Mesothelial cell of epicardium (in vitro differentiated cells): ENCODE results near the gene SEC14L1. TPM values are rescaled to one million over a fixed set of nuclear protein-coding genes. Genes with fewer than 3 reads are reported as not detected.

Source experiments
- DNase-seq, 2 experiments: peaks; one replicate each; pipeline ENCODE4 v3.0.0; 2021; ENCODE audit warnings: low spot score in 2 of 2; ENCODE audit not compliant: unreplicated experiment in 2 of 2
- H3K27ac Mint-ChIP-seq: 2 replicates; pipeline ENCODE4 v1.8.0; 2021; ENCODE audit warnings: mixed read lengths
- H3K27me3 Mint-ChIP-seq: 2 replicates; pipeline ENCODE4 v1.8.0; 2021; ENCODE audit warnings: low read depth, mixed read lengths
- H3K36me3 Mint-ChIP-seq: 2 replicates; pipeline ENCODE4 v1.8.0; 2021; ENCODE audit warnings: mixed read lengths
- H3K4me1 Mint-ChIP-seq: 2 replicates; pipeline ENCODE4 v1.8.0; 2021; ENCODE audit warnings: mixed read lengths
- H3K4me3 Mint-ChIP-seq: 2 replicates; pipeline ENCODE4 v1.8.0; 2021; ENCODE audit warnings: mild to moderate bottlenecking, moderate library complexity, mixed read lengths
- H3K9me3 Mint-ChIP-seq: 2 replicates; pipeline ENCODE4 v1.8.0; 2021; ENCODE audit warnings: mixed read lengths
- CTCF ChIP-seq: fragments of 200-600 bp; sonication (generic); IDR thresholded peaks from one replicate; pipeline ENCODE4 v1.5.0; 2021; ENCODE audit warnings: antibody characterized with exemption; ENCODE audit not compliant: unreplicated experiment
- total RNA-seq: library from RNA; stranded (reverse); gene quantifications from 3 replicates; pipeline ENCODE4 v1.2.1, GENCODE V29; 2021

SEC14L1 gene
- total RNA-seq, 1 donor from 2014 or later = 47.6 TPM

DNA sequence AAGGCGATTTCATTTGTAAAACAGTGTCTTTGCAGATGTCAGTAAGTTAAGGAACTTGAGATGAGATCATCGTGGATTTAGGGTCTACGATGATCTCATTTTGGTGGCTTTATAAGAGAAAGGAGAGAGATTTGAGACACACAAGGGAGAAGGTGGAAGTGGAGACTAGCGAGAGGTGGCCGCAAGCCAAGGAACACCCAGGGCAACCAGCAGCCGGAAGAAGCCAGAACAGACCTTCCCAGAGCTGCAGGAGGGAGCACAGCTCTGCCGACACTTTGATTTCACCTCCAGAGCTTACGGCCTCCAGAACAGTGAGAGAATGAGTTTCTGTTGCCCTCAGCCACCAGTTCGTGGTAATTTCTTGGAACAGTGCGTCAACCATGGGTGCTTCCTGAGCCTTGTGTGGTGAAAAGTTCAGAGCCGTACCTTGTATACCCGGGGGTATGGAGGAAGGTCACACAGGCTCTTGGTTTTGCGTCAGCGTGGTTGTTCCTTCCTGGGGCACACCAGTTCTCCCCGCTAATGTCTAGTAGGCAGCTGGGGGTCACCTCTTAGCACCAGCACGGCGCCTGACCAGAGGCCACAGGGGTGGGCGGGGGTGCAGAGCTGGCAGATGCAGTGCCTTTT lies 12.9 kb upstream of the SEC14L1 start:
- no peaks in the 10 kb centered on the region for H3K27me3 Mint-ChIP-seq
- no peak for DNase-seq
- no peak overlapping the region for H3K27ac Mint-ChIP-seq
- no peaks in the 10 kb centered on the region for H3K9me3 Mint-ChIP-seq
- H3K4me3 Mint-ChIP-seq = no peak overlapping the region
- H3K36me3 Mint-ChIP-seq = no peaks in the 10 kb centered on the region
- no peak for TF ChIP-seq CTCF
- peaks cover 29% of the 10 kb centered on the region for H3K4me1 Mint-ChIP-seq

GRCh38 chr17:77128896-77129567 lies 11.7 kb upstream of the SEC14L1 start:
- no peak overlapping the region for H3K27ac Mint-ChIP-seq
- no peaks in the 10 kb centered on the region for H3K36me3 Mint-ChIP-seq
- no peaks in the 10 kb centered on the region for H3K27me3 Mint-ChIP-seq
- no peak overlapping the region for H3K4me3 Mint-ChIP-seq
- no peak for DNase-seq
- no peaks in the 10 kb centered on the region for H3K9me3 Mint-ChIP-seq
- H3K4me1 Mint-ChIP-seq = peaks cover 27% of the 10 kb centered on the region
- TF ChIP-seq CTCF = no peak

DNA sequence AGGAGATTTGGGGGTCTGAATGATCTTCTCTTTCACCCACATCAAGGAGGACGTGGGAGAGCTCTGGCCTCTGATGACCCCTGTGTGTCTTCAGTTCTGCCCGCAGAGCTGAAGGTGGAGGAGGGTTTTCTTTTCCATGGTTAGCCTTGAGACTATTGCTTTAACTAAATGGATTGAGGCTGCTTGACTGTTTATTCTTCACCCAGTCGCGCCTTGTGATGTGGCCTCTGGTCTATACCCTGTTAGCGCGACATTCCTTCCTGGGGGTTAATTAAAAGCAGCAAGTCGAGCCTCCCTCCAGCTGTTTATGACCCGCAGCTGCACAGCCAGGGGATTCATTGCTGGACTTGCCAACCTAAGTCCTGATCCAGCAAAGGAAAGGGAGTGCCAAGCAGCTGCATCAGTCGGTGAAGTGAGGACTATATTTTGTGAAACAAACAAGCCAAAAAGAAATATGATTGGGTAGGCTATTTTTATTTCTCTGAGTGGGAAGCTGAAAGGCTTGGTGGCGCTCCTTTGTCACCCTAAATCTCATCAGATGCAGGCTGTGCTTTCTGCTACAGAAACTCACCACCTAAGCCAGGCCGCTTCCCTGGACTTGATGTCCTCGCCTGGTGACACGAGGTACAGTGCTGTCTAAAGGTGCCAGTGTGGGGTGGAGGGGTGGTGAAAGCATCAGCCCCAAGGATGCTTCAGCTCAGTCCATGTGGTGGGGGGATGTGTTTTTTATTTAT lies 11.0 kb upstream of the SEC14L1 start:
- DNase-seq = no peak
- H3K9me3 Mint-ChIP-seq = no peaks in the 10 kb centered on the region
- TF ChIP-seq CTCF = no peak
- no peak overlapping the region for H3K4me3 Mint-ChIP-seq
- no peaks in the 10 kb centered on the region for H3K27me3 Mint-ChIP-seq
- peaks cover 21% of the 10 kb centered on the region for H3K4me1 Mint-ChIP-seq
- no peaks in the 10 kb centered on the region for H3K36me3 Mint-ChIP-seq
- no peak overlapping the region for H3K27ac Mint-ChIP-seq

GRCh38 chr17:77130525-77130924 lies 10.2 kb upstream of the SEC14L1 start:
- H3K27me3 Mint-ChIP-seq = peaks cover 3% of the 10 kb centered on the region

GRCh38 chr17:77131904-77132303 lies 8.9 kb upstream of the SEC14L1 start:
- Mint-ChIP-seq H3K4me1 (peaks cover 13% of the 10 kb centered on the region), H3K27me3 (peaks cover 3% of the 10 kb centered on the region), H3K27ac (peak overlapping the region; percentile 18), H3K36me3 (no peaks in the 10 kb centered on the region), H3K9me3 (peaks cover 5% of the 10 kb centered on the region), H3K4me3 (no peak overlapping the region)
- no peak for DNase-seq
- TF ChIP-seq CTCF = no peak

More at GRCh38 chr17:77130525-77130924, 10.2 kb upstream of the SEC14L1 start:
- no peak for TF ChIP-seq CTCF
- no peaks in the 10 kb centered on the region for H3K36me3 Mint-ChIP-seq
- H3K4me1 Mint-ChIP-seq = peaks cover 15% of the 10 kb centered on the region
- no peak overlapping the region for H3K4me3 Mint-ChIP-seq
- no peak for DNase-seq
- H3K9me3 Mint-ChIP-seq = no peaks in the 10 kb centered on the region
- no peak overlapping the region for H3K27ac Mint-ChIP-seq
